Neural progenitor cell (in vitro differentiated cells): ENCODE data around the gene PSG11. TPM values are rescaled to one million over a fixed set of nuclear protein-coding genes. Genes with fewer than 3 reads are reported as not detected.
"Not testable (repeated sequence)": the region's sequence is repeated elsewhere in the genome, so short reads cannot be mapped to it uniquely, and the experiment has no call there.

ENCODE experiments used
- DNase-seq: peaks from one replicate; pipeline ENCODE4 v3.0.0-alpha.2; 2016; ENCODE audit warnings: low spot score
- H2AFZ ChIP-seq: fragments of 200-600 bp; sonication (generic); replicated peaks from 2 replicates; pipeline ENCODE4 v1.6.1; 2016; ENCODE audit warnings: antibody characterized with exemption
- H3F3A ChIP-seq: fragments of 200-600 bp; sonication (generic); 2 replicates; pipeline ENCODE4 v1.6.1; 2016; ENCODE audit warnings: antibody characterized with exemption, low read depth
- H3K27ac ChIP-seq: fragments of 200-600 bp; sonication (generic); 2 replicates; pipeline ENCODE4 v1.5.1; 2016; ENCODE audit warnings: mild to moderate bottlenecking
- H3K27me3 ChIP-seq: fragments of 200-600 bp; sonication (generic); 2 replicates; pipeline ENCODE4 v1.6.1; 2016; ENCODE audit warnings: mild to moderate bottlenecking, moderate library complexity
- H3K36me3 ChIP-seq: fragments of 200-600 bp; sonication (generic); 2 replicates; pipeline ENCODE4 v1.5.1; 2016
- H3K4me1 ChIP-seq: fragments of 200-600 bp; sonication (generic); 2 replicates; pipeline ENCODE4 v1.6.1; 2016; ENCODE audit warnings: mixed run types
- H3K4me2 ChIP-seq: fragments of 200-600 bp; sonication (generic); 2 replicates; pipeline ENCODE4 v1.6.1; 2016
- H3K4me3 ChIP-seq: fragments of 200-600 bp; sonication (generic); 2 replicates; pipeline ENCODE4 v1.5.1; 2016
- H3K79me2 ChIP-seq: fragments of 200-600 bp; sonication (generic); 2 replicates; pipeline ENCODE4 v1.6.1; 2016; ENCODE audit warnings: low read depth
- H3K9ac ChIP-seq: fragments of 200-600 bp; sonication (generic); 2 replicates; pipeline ENCODE4 v1.6.1; 2016
- H3K9me3 ChIP-seq: fragments of 200-600 bp; sonication (generic); 2 replicates; pipeline ENCODE4 v1.5.1; 2016; ENCODE audit warnings: low read depth
- H4K20me1 ChIP-seq: fragments of 200-600 bp; sonication (generic); 2 replicates; pipeline ENCODE4 v1.6.1; 2016; ENCODE audit warnings: low read depth
- H3K27ac Mint-ChIP-seq: 3 replicates; pipeline ENCODE4 v1.8.0; 2021; ENCODE audit warnings: mixed read lengths
- H3K27me3 Mint-ChIP-seq: 2 replicates; pipeline ENCODE4 v1.8.0; 2022; ENCODE audit warnings: low read depth, mild to moderate bottlenecking, inconsistent platforms, moderate library complexity, mixed read lengths; ENCODE audit not compliant: insufficient read depth
- H3K36me3 Mint-ChIP-seq: 3 replicates; pipeline ENCODE4 v1.8.0; 2021; ENCODE audit warnings: mixed read lengths
- H3K4me1 Mint-ChIP-seq: 3 replicates; pipeline ENCODE4 v1.8.0; 2021; ENCODE audit warnings: mixed read lengths
- H3K4me3 Mint-ChIP-seq: 3 replicates; pipeline ENCODE4 v1.8.0; 2021; ENCODE audit warnings: mild to moderate bottlenecking, moderate library complexity, mixed read lengths
- H3K9me3 Mint-ChIP-seq: 3 replicates; pipeline ENCODE4 v1.8.0; 2020; ENCODE audit warnings: mixed read lengths
- EZH2 ChIP-seq: fragments of 200-600 bp; sonication (generic); IDR thresholded peaks from 2 replicates; pipeline ENCODE4 v1.6.1; 2017; ENCODE audit warnings: antibody characterized with exemption, mild to moderate bottlenecking, moderate library complexity
- EZH2phosphoT487 ChIP-seq: fragments of 200-600 bp; sonication (generic); IDR thresholded peaks from 2 replicates; pipeline ENCODE4 v1.6.1; 2017; ENCODE audit warnings: antibody characterized with exemption
- total RNA-seq: library from RNA; depleted of rRNA; stranded (reverse); fragments of >200 nt; gene quantifications from 2 replicates; pipeline ENCODE4 v1.2.3, GENCODE V29; 2015; ENCODE audit warnings: low replicate concordance
- TF ChIP-seq, protein P1 (sequence below): fragments of 200-600 bp; sonication (generic); IDR thresholded peaks from 2 replicates; pipeline ENCODE4 v1.5.1; 2017; ENCODE audit warnings: antibody characterized with exemption, mild to moderate bottlenecking

Gene PSG11
- total RNA-seq, 1 donor from 2014 or later = not detected

DNA sequence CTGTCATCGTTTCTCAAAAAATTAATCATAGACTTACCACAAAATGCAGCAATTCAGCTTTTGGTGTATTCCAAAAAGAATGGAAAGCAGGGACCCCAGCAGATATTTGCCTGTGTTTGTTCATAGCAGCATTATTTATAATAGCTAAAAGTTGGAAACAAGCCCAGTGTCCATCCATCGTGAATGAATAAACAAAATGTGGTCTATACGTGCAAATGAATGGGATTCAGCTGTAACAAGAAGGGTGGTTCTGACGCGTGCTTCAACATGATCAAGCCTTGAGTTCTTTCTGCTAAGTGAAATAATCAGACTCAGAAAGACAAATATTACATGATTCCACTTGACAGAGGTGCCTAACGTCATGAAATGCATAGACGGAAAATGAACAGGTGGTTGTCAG lies 36.4 kb downstream of the PSG11 start:
- no peaks in the 10 kb centered on the region for H3K4me1 ChIP-seq
- no peaks in the 10 kb centered on the region for H3K36me3 ChIP-seq
- no peak overlapping the region for H3K4me3 Mint-ChIP-seq
- H3K9ac ChIP-seq = no peak overlapping the region
- H4K20me1 ChIP-seq = no peaks in the 10 kb centered on the region
- H2AFZ ChIP-seq = no peak overlapping the region
- no peak overlapping the region for H3K4me3 ChIP-seq
- H3K27ac Mint-ChIP-seq = no peak overlapping the region
- H3K27me3 Mint-ChIP-seq = peaks cover 4% of the 10 kb centered on the region
- no peak overlapping the region for H3K27ac ChIP-seq
- H3K27me3 ChIP-seq = no peaks in the 10 kb centered on the region
- H3K36me3 Mint-ChIP-seq = no peaks in the 10 kb centered on the region
- no peaks in the 10 kb centered on the region for H3F3A ChIP-seq
- TF ChIP-seq, protein P1, sequence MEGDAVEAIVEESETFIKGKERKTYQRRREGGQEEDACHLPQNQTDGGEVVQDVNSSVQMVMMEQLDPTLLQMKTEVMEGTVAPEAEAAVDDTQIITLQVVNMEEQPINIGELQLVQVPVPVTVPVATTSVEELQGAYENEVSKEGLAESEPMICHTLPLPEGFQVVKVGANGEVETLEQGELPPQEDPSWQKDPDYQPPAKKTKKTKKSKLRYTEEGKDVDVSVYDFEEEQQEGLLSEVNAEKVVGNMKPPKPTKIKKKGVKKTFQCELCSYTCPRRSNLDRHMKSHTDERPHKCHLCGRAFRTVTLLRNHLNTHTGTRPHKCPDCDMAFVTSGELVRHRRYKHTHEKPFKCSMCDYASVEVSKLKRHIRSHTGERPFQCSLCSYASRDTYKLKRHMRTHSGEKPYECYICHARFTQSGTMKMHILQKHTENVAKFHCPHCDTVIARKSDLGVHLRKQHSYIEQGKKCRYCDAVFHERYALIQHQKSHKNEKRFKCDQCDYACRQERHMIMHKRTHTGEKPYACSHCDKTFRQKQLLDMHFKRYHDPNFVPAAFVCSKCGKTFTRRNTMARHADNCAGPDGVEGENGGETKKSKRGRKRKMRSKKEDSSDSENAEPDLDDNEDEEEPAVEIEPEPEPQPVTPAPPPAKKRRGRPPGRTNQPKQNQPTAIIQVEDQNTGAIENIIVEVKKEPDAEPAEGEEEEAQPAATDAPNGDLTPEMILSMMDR = no peak
- TF ChIP-seq EZH2 (no peak), EZH2phosphoT487 (no peak)
- no peaks in the 10 kb centered on the region for H3K4me1 Mint-ChIP-seq
- no peaks in the 10 kb centered on the region for H3K9me3 ChIP-seq
- DNase-seq = no peak
- no peak overlapping the region for H3K4me2 ChIP-seq
- H3K9me3 Mint-ChIP-seq = peaks cover 59% of the 10 kb centered on the region
- no peaks in the 10 kb centered on the region for H3K79me2 ChIP-seq

DNA sequence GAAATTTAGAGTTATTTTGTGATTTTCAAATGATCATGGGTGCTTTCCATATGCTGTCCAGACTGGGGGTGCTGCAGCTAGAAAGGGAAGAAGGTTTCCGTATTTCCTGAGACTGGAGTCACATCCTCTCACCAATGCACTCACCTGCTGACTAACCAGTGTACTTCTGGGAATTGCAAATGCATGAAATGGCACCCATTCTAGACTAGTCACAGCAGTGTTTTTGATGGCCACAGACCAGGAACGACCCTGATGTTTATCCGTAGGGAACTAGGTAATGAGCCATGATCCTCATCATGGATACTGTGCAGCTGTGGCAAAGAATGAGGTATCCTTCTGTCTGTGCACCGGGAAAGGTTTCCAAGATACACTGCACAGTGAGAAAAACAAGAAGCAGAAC lies 37.1 kb downstream of the PSG11 start:
- not testable (repeated sequence) for H3K9ac ChIP-seq, H3K9me3 ChIP-seq, H3K27ac Mint-ChIP-seq, H3K4me3 Mint-ChIP-seq, H3K4me3 ChIP-seq, H3K4me1 ChIP-seq, DNase-seq, H3K4me1 Mint-ChIP-seq, H3K36me3 ChIP-seq, H2AFZ ChIP-seq, H3K27me3 Mint-ChIP-seq, H3K4me2 ChIP-seq, H4K20me1 ChIP-seq, H3K27me3 ChIP-seq, H3K79me2 ChIP-seq, H3F3A ChIP-seq, H3K27ac ChIP-seq, H3K36me3 Mint-ChIP-seq
- peaks cover 59% of the 10 kb centered on the region for H3K9me3 Mint-ChIP-seq

DNA sequence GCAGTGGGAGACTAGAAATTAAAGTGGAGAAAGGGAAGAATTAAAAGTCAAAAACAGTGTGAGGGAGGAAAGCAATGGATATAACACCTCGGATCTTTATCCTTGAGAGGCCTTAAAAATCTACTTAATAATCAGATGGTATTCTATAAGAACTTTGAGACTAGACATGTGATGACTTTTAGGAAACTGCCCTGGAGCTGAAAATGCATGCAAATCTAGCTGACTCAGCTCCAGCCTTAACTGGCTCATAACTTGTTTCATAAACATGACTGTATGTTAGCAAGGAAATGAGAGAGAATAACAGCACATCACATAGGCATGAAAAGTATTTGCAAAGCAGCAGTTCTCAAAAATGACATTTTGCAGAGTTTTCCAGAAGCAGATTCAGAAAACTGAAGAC lies 38.1 kb downstream of the PSG11 start:
- not testable (repeated sequence) for H3K36me3 Mint-ChIP-seq, H3K4me2 ChIP-seq, H2AFZ ChIP-seq, H3K27me3 ChIP-seq, H3K4me1 ChIP-seq, H3K4me1 Mint-ChIP-seq, H3K9me3 ChIP-seq, DNase-seq, H4K20me1 ChIP-seq, H3K27ac Mint-ChIP-seq, H3K9ac ChIP-seq, H3K79me2 ChIP-seq, H3K27ac ChIP-seq, H3K27me3 Mint-ChIP-seq, H3K4me3 ChIP-seq, H3K36me3 ChIP-seq, H3K4me3 Mint-ChIP-seq, H3F3A ChIP-seq
- H3K9me3 Mint-ChIP-seq = peaks cover 55% of the 10 kb centered on the region

DNA sequence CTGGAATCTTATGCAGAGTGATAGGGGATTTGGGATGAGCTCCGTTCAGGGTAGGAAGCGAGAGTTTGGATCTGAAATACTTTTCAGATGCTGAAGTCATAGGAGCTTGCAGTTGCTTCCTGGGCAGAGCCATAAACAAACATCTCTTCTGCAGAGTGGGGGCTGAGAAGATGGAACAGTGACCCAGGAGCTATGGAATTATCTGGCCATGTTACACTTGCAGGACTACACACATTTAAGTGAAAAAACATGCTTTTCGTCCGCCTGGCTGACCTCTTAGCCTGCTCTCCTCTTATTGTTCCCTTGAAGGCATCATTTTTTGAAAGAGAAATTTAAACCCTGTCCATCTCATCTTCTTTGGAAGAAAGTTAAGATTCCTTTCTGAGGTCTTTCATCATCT lies 40.7 kb downstream of the PSG11 start:
- H3K9me3 Mint-ChIP-seq = peaks cover 39% of the 10 kb centered on the region
- Histone ChIP-seq H3F3A (no peaks in the 10 kb centered on the region), H3K4me2 (no peak overlapping the region), H4K20me1 (no peaks in the 10 kb centered on the region), H3K79me2 (no peaks in the 10 kb centered on the region), H3K36me3 (no peaks in the 10 kb centered on the region), H3K9me3 (peaks cover 5% of the 10 kb centered on the region), H2AFZ (no peak overlapping the region), H3K27me3 (no peaks in the 10 kb centered on the region), H3K9ac (no peak overlapping the region), H3K27ac (no peak overlapping the region), H3K4me3 (no peak overlapping the region), H3K4me1 (no peaks in the 10 kb centered on the region)
- peaks cover 2% of the 10 kb centered on the region for H3K27me3 Mint-ChIP-seq
- no peak overlapping the region for H3K4me3 Mint-ChIP-seq
- no peak for DNase-seq
- no peaks in the 10 kb centered on the region for H3K36me3 Mint-ChIP-seq
- no peaks in the 10 kb centered on the region for H3K4me1 Mint-ChIP-seq
- no peak overlapping the region for H3K27ac Mint-ChIP-seq
- TF ChIP-seq EZH2 (no peak), EZH2phosphoT487 (no peak)
- TF ChIP-seq, protein P1 = no peak

DNA sequence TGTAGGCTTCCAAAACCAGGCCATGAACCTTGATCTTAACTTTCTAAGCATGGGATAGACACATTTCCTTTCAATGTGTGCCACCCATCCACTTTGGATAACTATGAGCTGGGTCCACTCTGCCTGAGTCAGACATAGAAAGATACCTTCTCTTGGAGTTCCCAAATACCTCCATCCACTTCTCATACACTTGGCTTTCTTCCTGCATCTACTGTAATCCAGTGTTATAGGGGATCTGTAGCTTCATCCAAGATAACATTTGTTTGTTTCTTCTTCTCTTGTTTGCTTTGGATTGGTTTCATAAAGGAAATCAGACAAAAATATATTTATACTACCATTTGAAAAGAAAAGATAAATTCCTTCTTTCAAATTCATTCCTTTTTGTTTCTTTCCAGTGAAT lies 44.2 kb downstream of the PSG11 start:
- H3K9me3 ChIP-seq, H4K20me1 ChIP-seq, H3K4me2 ChIP-seq, H2AFZ ChIP-seq, H3K4me1 Mint-ChIP-seq, H3K4me3 ChIP-seq, H3K4me1 ChIP-seq, DNase-seq, H3K27me3 Mint-ChIP-seq, H3K36me3 ChIP-seq, H3K4me3 Mint-ChIP-seq, H3K79me2 ChIP-seq, H3K27me3 ChIP-seq, H3F3A ChIP-seq, H3K9ac ChIP-seq, H3K27ac ChIP-seq, H3K36me3 Mint-ChIP-seq, H3K27ac Mint-ChIP-seq: not testable (repeated sequence)
- H3K9me3 Mint-ChIP-seq = peaks cover 33% of the 10 kb centered on the region

DNA sequence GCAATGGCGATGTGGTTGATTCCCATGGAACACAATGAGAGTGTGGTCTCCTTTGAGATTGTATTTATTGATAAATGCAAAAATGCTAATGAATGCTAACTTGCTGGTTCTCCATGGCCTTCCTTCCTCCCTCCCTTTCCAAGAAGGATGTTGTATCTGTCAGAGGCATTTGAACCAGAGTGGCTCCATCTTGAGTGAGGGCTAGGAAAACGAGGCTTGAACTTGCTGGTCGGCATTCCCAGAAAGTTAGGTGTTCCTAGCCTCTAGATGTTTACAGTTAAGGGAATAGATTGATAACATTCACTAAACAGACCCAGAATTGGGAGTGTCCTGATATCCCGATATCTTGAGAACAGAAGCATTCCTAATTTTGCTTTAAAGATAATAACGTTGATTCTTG lies 54.8 kb downstream of the PSG11 start:
- not testable (repeated sequence) for H3K9me3 ChIP-seq, H3K4me1 ChIP-seq, H3F3A ChIP-seq, H3K4me2 ChIP-seq, H3K4me3 ChIP-seq, H4K20me1 ChIP-seq, H3K4me3 Mint-ChIP-seq, H2AFZ ChIP-seq, H3K9ac ChIP-seq, H3K27me3 ChIP-seq, DNase-seq, H3K27ac ChIP-seq, H3K79me2 ChIP-seq, H3K27ac Mint-ChIP-seq, H3K36me3 Mint-ChIP-seq, H3K36me3 ChIP-seq, H3K27me3 Mint-ChIP-seq, H3K4me1 Mint-ChIP-seq
- peaks cover 32% of the 10 kb centered on the region for H3K9me3 Mint-ChIP-seq
